PC-3 (cell line): Measurements from ENCODE around the gene ACY1.

Source experiments
- EZH2 ChIP-seq: fragments of 300-600 bp; sonication (generic); IDR thresholded peaks from one replicate; pipeline ENCODE4 v1.6.1; 2017; ENCODE audit warnings: antibody characterized with exemption, mild to moderate bottlenecking, low read length; ENCODE audit not compliant: unreplicated experiment
- EZH2phosphoT487 ChIP-seq: fragments of 300-600 bp; sonication (generic); IDR thresholded peaks from 2 replicates; pipeline ENCODE4 v1.6.1; 2018; ENCODE audit warnings: mild to moderate bottlenecking, antibody characterized with exemption, low read length, borderline replicate concordance
- TF ChIP-seq, protein P1 (sequence below): fragments of 300-600 bp; sonication (generic); conservative IDR thresholded peaks from 2 replicates; pipeline ENCODE4 v1.5.1; 2017; ENCODE audit warnings: antibody characterized with exemption, low read depth, mild to moderate bottlenecking, low read length

GRCh38 chr3:52030714-52031310 lies 47.5 kb downstream of the ACY1 start:
- TF ChIP-seq, protein P1, sequence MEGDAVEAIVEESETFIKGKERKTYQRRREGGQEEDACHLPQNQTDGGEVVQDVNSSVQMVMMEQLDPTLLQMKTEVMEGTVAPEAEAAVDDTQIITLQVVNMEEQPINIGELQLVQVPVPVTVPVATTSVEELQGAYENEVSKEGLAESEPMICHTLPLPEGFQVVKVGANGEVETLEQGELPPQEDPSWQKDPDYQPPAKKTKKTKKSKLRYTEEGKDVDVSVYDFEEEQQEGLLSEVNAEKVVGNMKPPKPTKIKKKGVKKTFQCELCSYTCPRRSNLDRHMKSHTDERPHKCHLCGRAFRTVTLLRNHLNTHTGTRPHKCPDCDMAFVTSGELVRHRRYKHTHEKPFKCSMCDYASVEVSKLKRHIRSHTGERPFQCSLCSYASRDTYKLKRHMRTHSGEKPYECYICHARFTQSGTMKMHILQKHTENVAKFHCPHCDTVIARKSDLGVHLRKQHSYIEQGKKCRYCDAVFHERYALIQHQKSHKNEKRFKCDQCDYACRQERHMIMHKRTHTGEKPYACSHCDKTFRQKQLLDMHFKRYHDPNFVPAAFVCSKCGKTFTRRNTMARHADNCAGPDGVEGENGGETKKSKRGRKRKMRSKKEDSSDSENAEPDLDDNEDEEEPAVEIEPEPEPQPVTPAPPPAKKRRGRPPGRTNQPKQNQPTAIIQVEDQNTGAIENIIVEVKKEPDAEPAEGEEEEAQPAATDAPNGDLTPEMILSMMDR, result no peak
- no peak for TF ChIP-seq EZH2
- no peak for TF ChIP-seq EZH2phosphoT487
